HG02973 (cell line): ENCODE measurements around the gene SORCS2.

Source experiments
- ATAC-seq: cut with Tn5 transposase; IDR thresholded peaks from one replicate; pipeline ENCODE4 v1.9.1; 2021; ENCODE audit warnings: moderate library complexity; ENCODE audit not compliant: unreplicated experiment

The SORCS2 gene

GRCh38 chr4:7217474-7218321 lies 25.4 kb downstream of the SORCS2 start:
- ATAC-seq: no peak

- ATAC-seq: no peak
These were observed 26.3 kb downstream of the SORCS2 start for GRCh38 chr4:7218686-7219085.

- no peak for ATAC-seq
These were observed 30.2 kb downstream of the SORCS2 start for GRCh38 chr4:7222521-7222920.

- no peak for ATAC-seq
These were observed 31.2 kb downstream of the SORCS2 start for GRCh38 chr4:7223541-7223940.

GRCh38 chr4:7224001-7224400 lies 31.7 kb downstream of the SORCS2 start:
- ATAC-seq: no peak

GRCh38 chr4:7224878-7225533 lies 32.7 kb downstream of the SORCS2 start:
- ATAC-seq: no peak

- ATAC-seq: no peak
These were observed 34.1 kb downstream of the SORCS2 start for GRCh38 chr4:7226439-7226838.

GRCh38 chr4:7227008-7227407 lies 34.7 kb downstream of the SORCS2 start:
- no peak for ATAC-seq

GRCh38 chr4:7228734-7229133 lies 36.4 kb downstream of the SORCS2 start:
- no peak for ATAC-seq

GRCh38 chr4:7232061-7232650 lies 39.8 kb downstream of the SORCS2 start:
- ATAC-seq: no peak

GRCh38 chr4:7233006-7233580 lies 40.8 kb downstream of the SORCS2 start:
- ATAC-seq: no peak

- ATAC-seq: no peak
These were observed 41.3 kb downstream of the SORCS2 start for GRCh38 chr4:7233601-7234000.

- no peak for ATAC-seq
These were observed 42.2 kb downstream of the SORCS2 start for GRCh38 chr4:7234355-7235029.

- no peak for ATAC-seq
These were observed 42.7 kb downstream of the SORCS2 start for GRCh38 chr4:7235030-7235380.

GRCh38 chr4:7236847-7237246 lies 44.5 kb downstream of the SORCS2 start:
- ATAC-seq: no peak

GRCh38 chr4:7237873-7238272 lies 45.5 kb downstream of the SORCS2 start:
- ATAC-seq: no peak

- ATAC-seq: no peak
These were observed 46.1 kb downstream of the SORCS2 start for GRCh38 chr4:7238300-7238960.

GRCh38 chr4:7239101-7239820 lies 46.9 kb downstream of the SORCS2 start:
- ATAC-seq: no peak

GRCh38 chr4:7239844-7240243 lies 47.5 kb downstream of the SORCS2 start:
- ATAC-seq: no peak

GRCh38 chr4:7240306-7240705 lies 48.0 kb downstream of the SORCS2 start:
- no peak for ATAC-seq
